ENCODE results near the gene NRM. TPM values are rescaled to one million over a fixed set of nuclear protein-coding genes. Genes with fewer than 3 reads are reported as not detected.
"Not testable (repeated sequence)": the region's sequence is repeated elsewhere in the genome, so short reads cannot be mapped to it uniquely, and the experiment has no call there.

Gene NRM
- total RNA-seq, 1 donor from 2014 or later, result 9.5 TPM

DNA sequence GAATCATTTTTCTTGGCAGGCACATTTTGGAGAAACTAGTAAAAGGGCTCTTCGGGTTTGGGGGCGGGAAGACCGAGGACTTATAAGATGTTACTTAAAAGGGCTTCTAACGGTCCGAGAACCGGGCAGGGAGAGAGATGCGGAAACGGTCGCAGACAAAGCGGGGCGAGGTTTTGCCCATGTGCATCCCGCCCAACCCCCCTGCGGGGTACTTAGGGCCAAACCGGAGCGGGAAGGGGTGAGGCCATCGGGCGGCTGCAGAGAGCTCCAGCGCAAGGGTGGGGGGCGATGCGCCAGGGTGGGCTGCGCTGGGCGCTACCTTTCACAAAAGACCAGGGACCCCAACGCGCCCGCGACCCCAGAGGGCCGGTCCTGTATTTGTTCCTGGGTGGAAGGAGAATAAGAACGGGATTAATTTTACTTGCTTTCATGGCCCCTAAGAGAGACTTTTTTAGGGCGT, 30.0 kb upstream of the NRM start:
- ATAC-seq, result peak; percentile 2
- Histone ChIP-seq H3K4me3 (peak overlapping the region; percentile 75), H3K27me3 (no peaks in the 10 kb centered on the region), H3K4me1 (peaks cover 42% of the 10 kb centered on the region), H3K9me3 (no peaks in the 10 kb centered on the region), H3K36me3 (peaks cover 35% of the 10 kb centered on the region), H3K27ac (peak overlapping the region; percentile 93)
- intact Hi-C loops (cut with DNase I), result no loop called here
- DNase-seq, result peak; percentile 88
- no peak for TF ChIP-seq CTCF (IDR thresholded peaks at IDR 0.05)

GRCh38 chr6:30719791-30720737, 29.3 kb upstream of the NRM start, which contains the start of gene TUBB:
Gene TUBB (plus strand): TSS chr6:30720352. CDS start chr6:30720507, 155 bp downstream.
- peak within 1 kb of the TSS; percentile 93 for H3K27ac ChIP-seq
- peak; percentile 98 for DNase-seq
- H3K27me3 ChIP-seq, result no peaks in the 10 kb centered on the region
- peak within 1 kb of the TSS; percentile 75 for H3K4me3 ChIP-seq
- no peaks in the 10 kb centered on the region for H3K9me3 ChIP-seq
- no peak for TF ChIP-seq CTCF (IDR thresholded peaks at IDR 0.05)
- intact Hi-C loops (cut with DNase I), result no loop called here
- ATAC-seq, result peak; percentile 82
- H3K36me3 ChIP-seq, result peaks cover 28% of the 10 kb centered on the region
- H3K4me1 ChIP-seq, result peaks cover 42% of the 10 kb centered on the region

- H3K36me3 ChIP-seq, result peaks cover 24% of the 10 kb centered on the region
- TF ChIP-seq CTCF (IDR thresholded peaks at IDR 0.05), result no peak
- ATAC-seq (no peak), DNase-seq (no peak)
- H3K4me3 ChIP-seq, result peak overlapping the region; percentile 75
- H3K27ac ChIP-seq, result peak overlapping the region; percentile 93
- no peaks in the 10 kb centered on the region for H3K27me3 ChIP-seq
- H3K4me1 ChIP-seq, result peaks cover 42% of the 10 kb centered on the region
- intact Hi-C loops (cut with DNase I), result no loop called here
- H3K9me3 ChIP-seq, result no peaks in the 10 kb centered on the region
Observed at GRCh38 chr6:30719356-30719755, 28.6 kb upstream of the NRM start.

- peaks cover 24% of the 10 kb centered on the region for H3K36me3 ChIP-seq
- H3K4me1 ChIP-seq, result peaks cover 35% of the 10 kb centered on the region
- H3K27me3 ChIP-seq; intact Hi-C loops (cut with DNase I); ATAC-seq; H3K9me3 ChIP-seq; DNase-seq: not testable (repeated sequence)
- H3K4me3 ChIP-seq, result peak overlapping the region; percentile 48
- H3K27ac ChIP-seq, result peak overlapping the region; percentile 84
Observed at GRCh38 chr6:30717845-30718720, 27.3 kb upstream of the NRM start.

DNA sequence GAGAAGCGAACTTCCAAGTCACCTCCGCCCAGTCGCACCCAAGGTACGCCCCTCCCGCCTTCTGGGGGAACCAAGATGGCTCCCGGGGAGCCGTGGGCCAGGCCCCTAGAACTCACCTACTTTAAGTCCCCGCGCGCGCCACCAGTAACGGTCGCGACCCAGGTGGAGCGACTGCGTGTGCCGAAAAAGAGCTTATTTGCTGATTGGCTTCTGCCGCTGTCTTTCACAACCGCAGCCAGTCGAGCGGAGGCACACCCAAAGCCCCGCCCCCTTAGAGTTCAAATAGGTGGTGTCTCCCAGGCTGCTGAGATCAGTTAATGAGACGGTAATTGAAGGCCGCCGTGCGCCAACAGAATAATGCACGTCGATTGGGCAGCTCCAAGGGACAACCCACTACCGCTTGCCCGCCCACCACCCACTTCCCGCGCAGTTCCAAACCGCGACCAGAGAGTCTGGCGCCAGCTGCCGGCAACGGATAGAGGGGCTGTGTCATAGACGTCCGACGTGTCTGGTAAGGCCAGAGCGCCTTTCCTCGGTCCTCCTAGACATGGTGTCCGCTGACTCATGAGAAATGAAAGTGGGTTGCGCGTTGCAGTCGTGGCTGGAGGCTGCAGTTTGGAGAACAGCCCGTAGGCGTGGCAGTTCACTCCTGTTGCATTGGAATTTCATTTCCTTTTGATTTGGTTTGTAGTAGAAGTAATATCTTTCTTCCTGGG, 26.5 kb upstream of the NRM start, which contains the start of gene MDC1:
TSS of gene MDC1 (minus strand) at position 153 of the 716 bp plus-strand sequence. CDS start 2,106 bp downstream, outside the sequence.
- no peaks in the 10 kb centered on the region for H3K9me3 ChIP-seq
- peaks cover 27% of the 10 kb centered on the region for H3K4me1 ChIP-seq
- intact Hi-C loops (cut with DNase I), result no loop called here
- H3K4me3 ChIP-seq, result peak within 1 kb of the TSS; percentile 70
- DNase-seq (peak; percentile 100), ATAC-seq (peak; percentile 87)
- H3K36me3 ChIP-seq, result peaks cover 24% of the 10 kb centered on the region
- H3K27ac ChIP-seq, result peak within 1 kb of the TSS; percentile 84
- TF ChIP-seq CTCF (IDR thresholded peaks at IDR 0.05), result peak; percentile 44
- no peaks in the 10 kb centered on the region for H3K27me3 ChIP-seq

Data from upper lobe of right lung (tissue), 1 donor.